Cardiac muscle cell (in vitro differentiated cells and primary cell): ENCODE data around the gene NME3. TPM values are rescaled to one million over a fixed set of nuclear protein-coding genes. Genes with fewer than 3 reads are reported as not detected.

Experiments
- DNase-seq, 2 donors: peaks; one replicate each; pipeline versions ENCODE4 v3.0.0 to v3.0.0-alpha.2; 2010 to 2017; ENCODE audit warnings: low read depth in 1 of 2, low spot score in 1 of 2
- H3K27ac ChIP-seq: fragments of 200-600 bp; sonication (generic); 2 replicates; pipeline ENCODE4 v1.5.1; 2016
- H3K27me3 ChIP-seq: fragments of 200-600 bp; sonication (generic); 2 replicates; pipeline ENCODE4 v1.6.0; 2016; ENCODE audit warnings: control low read depth
- H3K36me3 ChIP-seq: fragments of 200-600 bp; sonication (generic); 2 replicates; pipeline ENCODE4 v1.5.1; 2016; ENCODE audit warnings: control low read depth
- H3K4me1 ChIP-seq: fragments of 200-600 bp; sonication (generic); 2 replicates; pipeline ENCODE4 v1.8.1; 2017; ENCODE audit warnings: low read depth, mild to moderate bottlenecking, mixed run types
- H3K4me3 ChIP-seq: fragments of 200-600 bp; sonication (generic); 2 replicates; pipeline ENCODE4 v1.5.1; 2016; ENCODE audit warnings: mild to moderate bottlenecking
- H3K9me3 ChIP-seq: fragments of 200-600 bp; sonication (generic); 2 replicates; pipeline ENCODE4 v1.5.1; 2017; ENCODE audit warnings: low read depth, mild to moderate bottlenecking, control low read depth
- CTCF ChIP-seq: IDR thresholded peaks from 2 replicates; pipeline ENCODE4 v1.5.1; 2012; ENCODE audit warnings: low read depth, mild to moderate bottlenecking, low read length
- polyA plus RNA-seq: library from polyadenylated mRNA; unstranded; fragments of >200 nt; fragmentation: Nextera tagmentation; extraction: Ambion mirVana; gene quantifications from 2 replicates; pipeline ENCODE4 v1.2.1, GENCODE V29; 2016
- total RNA-seq: library from RNA; depleted of rRNA; stranded (reverse); fragments of >200 nt; gene quantifications from 2 replicates; pipeline ENCODE4 v1.2.3, GENCODE V29; 2016

NME3 gene
- total and polyA plus RNA-seq, 2 experiments from 2014 or later: 76.9 to 106 TPM

GRCh38 chr16:1818204-1818872 is 47.0 kb upstream of the NME3 start:
- no peak for DNase-seq
- Histone ChIP-seq H3K27ac (no peak overlapping the region), H3K36me3 (peaks cover 22% of the 10 kb centered on the region), H3K4me1 (no peaks in the 10 kb centered on the region), H3K9me3 (no peaks in the 10 kb centered on the region), H3K27me3 (no peaks in the 10 kb centered on the region), H3K4me3 (no peak overlapping the region)
- TF ChIP-seq CTCF: no peak

GRCh38 chr16:1817716-1818115 is 46.4 kb upstream of the NME3 start:
- Histone ChIP-seq H3K36me3 (peaks cover 22% of the 10 kb centered on the region), H3K4me3 (no peak overlapping the region), H3K9me3 (no peaks in the 10 kb centered on the region), H3K4me1 (no peaks in the 10 kb centered on the region), H3K27ac (no peak overlapping the region), H3K27me3 (no peaks in the 10 kb centered on the region)
- no peak for TF ChIP-seq CTCF
- no peak for DNase-seq

- no peak overlapping the region for H3K4me3 ChIP-seq
- H3K4me1 ChIP-seq: no peaks in the 10 kb centered on the region
- H3K27ac ChIP-seq: no peak overlapping the region
- H3K36me3 ChIP-seq: peaks cover 20% of the 10 kb centered on the region
- no peak for TF ChIP-seq CTCF
- DNase-seq: no peak
- H3K27me3 ChIP-seq: no peaks in the 10 kb centered on the region
- no peaks in the 10 kb centered on the region for H3K9me3 ChIP-seq
Observed at GRCh38 chr16:1817276-1817589, 45.9 kb upstream of the NME3 start.

GRCh38 chr16:1816396-1817275 is 45.3 kb upstream of the NME3 start:
- Histone ChIP-seq H3K9me3 (no peaks in the 10 kb centered on the region), H3K36me3 (peaks cover 20% of the 10 kb centered on the region), H3K4me3 (no peak overlapping the region), H3K27me3 (no peaks in the 10 kb centered on the region), H3K27ac (no peak overlapping the region), H3K4me1 (no peaks in the 10 kb centered on the region)
- TF ChIP-seq CTCF: no peak
- DNase-seq: no peak

- no peak overlapping the region for H3K4me3 ChIP-seq
- no peaks in the 10 kb centered on the region for H3K4me1 ChIP-seq
- no peaks in the 10 kb centered on the region for H3K9me3 ChIP-seq
- no peaks in the 10 kb centered on the region for H3K27me3 ChIP-seq
- H3K27ac ChIP-seq: no peak overlapping the region
- DNase-seq: no peak
- no peak for TF ChIP-seq CTCF
- peaks cover 20% of the 10 kb centered on the region for H3K36me3 ChIP-seq
Observed at GRCh38 chr16:1815461-1815860, 44.1 kb upstream of the NME3 start.
